Calu3 (cell line): ENCODE data around the gene TLR8. TPM values are rescaled to one million over a fixed set of nuclear protein-coding genes. Genes with fewer than 3 reads are reported as not detected.

ENCODE experiments used
- BruUV-seq: library from RNA; stranded (reverse); fragments of 400-500 nt; replicated peaks from 2 replicates; lab custom pipeline; 2021; lab: Mats Ljungman, UMichigan
- CTCF ChIA-PET: fragments of 300-600 bp; sonication (Branson Sonifier 250); formaldehyde crosslinking; loops from one replicate; lab custom pipeline; 2022; ENCODE audit warnings: antibody characterized with exemption; lab: Charles Lee
- DNase-seq: peaks from one replicate; pipeline ENCODE4 v3.0.0; 2022
- H3K27ac Mint-ChIP-seq: one replicate; pipeline ENCODE4 v1.8.0; 2022; ENCODE audit warnings: mixed read lengths; ENCODE audit not compliant: unreplicated experiment
- H3K27me3 Mint-ChIP-seq: one replicate; pipeline ENCODE4 v1.8.0; 2022; ENCODE audit warnings: mixed read lengths; ENCODE audit not compliant: unreplicated experiment
- H3K36me3 Mint-ChIP-seq: one replicate; pipeline ENCODE4 v1.8.0; 2022; ENCODE audit warnings: mild to moderate bottlenecking, moderate library complexity, mixed read lengths; ENCODE audit not compliant: insufficient read depth, unreplicated experiment
- H3K4me1 Mint-ChIP-seq: one replicate; pipeline ENCODE4 v1.8.0; 2022; ENCODE audit warnings: mild to moderate bottlenecking, low read depth, mixed read lengths; ENCODE audit not compliant: unreplicated experiment
- H3K4me3 Mint-ChIP-seq: one replicate; pipeline ENCODE4 v1.8.0; 2022; ENCODE audit warnings: mild to moderate bottlenecking, low read depth, moderate library complexity, mixed read lengths; ENCODE audit not compliant: unreplicated experiment
- H3K9me3 Mint-ChIP-seq: one replicate; pipeline ENCODE4 v1.8.0; 2022; ENCODE audit warnings: low read depth, mixed read lengths; ENCODE audit not compliant: unreplicated experiment
- CTCF ChIP-seq: fragments of 200-600 bp; IDR thresholded peaks from one replicate; pipeline ENCODE4 v1.8.0; 2022; ENCODE audit warnings: antibody characterized with exemption; ENCODE audit not compliant: unreplicated experiment
- intact Hi-C: fragments of 100-400 bp; cut with micrococcal nuclease; formaldehyde crosslinking; loops from one replicate; pipeline ENCODE4 v1.10.0; 2022; ENCODE audit not compliant: unreplicated experiment
- total RNA-seq: library from RNA; stranded (reverse); gene quantifications from 2 replicates; pipeline ENCODE4 v1.2.3, GENCODE V29; 2022

The TLR8 gene
- total RNA-seq, 1 experiment from 2014 or later: not detected

GRCh38 chrX:12950851-12951594 lies 44.6 kb downstream of the TLR8 start:
- Mint-ChIP-seq H3K4me1 (peaks cover 34% of the 10 kb centered on the region), H3K4me3 (peak overlapping the region; percentile 37), H3K36me3 (peaks cover 43% of the 10 kb centered on the region), H3K27me3 (no peaks in the 10 kb centered on the region), H3K9me3 (peaks cover 3% of the 10 kb centered on the region), H3K27ac (peak overlapping the region; percentile 99)
- no peak for TF ChIP-seq CTCF
- intact Hi-C loops: no loop called here
- DNase-seq: peak; percentile 55
- no TSS peak for BruUV-seq
- CTCF ChIA-PET: interaction anchor here (1.0 kb wide), 1 partner anchor 537 kb away, joined by 3 read pairs; no protein-coding TSS in a partner anchor

- DNase-seq: no peak
- CTCF ChIA-PET: no interaction called here
- Mint-ChIP-seq H3K9me3 (peaks cover 3% of the 10 kb centered on the region), H3K4me1 (peaks cover 34% of the 10 kb centered on the region), H3K27me3 (no peaks in the 10 kb centered on the region), H3K27ac (peak overlapping the region; percentile 99), H3K4me3 (no peak overlapping the region), H3K36me3 (peaks cover 47% of the 10 kb centered on the region)
- no TSS peak for BruUV-seq
- intact Hi-C loops: no loop called here
- TF ChIP-seq CTCF: no peak
Observed at GRCh38 chrX:12951595-12951975, 45.2 kb downstream of the TLR8 start.

- peaks cover 42% of the 10 kb centered on the region for H3K36me3 Mint-ChIP-seq
- CTCF ChIA-PET: no interaction called here
- BruUV-seq: no TSS peak
- H3K27me3 Mint-ChIP-seq: no peaks in the 10 kb centered on the region
- no peak for DNase-seq
- TF ChIP-seq CTCF: no peak
- no peak overlapping the region for H3K4me3 Mint-ChIP-seq
- H3K27ac Mint-ChIP-seq: no peak overlapping the region
- H3K9me3 Mint-ChIP-seq: peaks cover 3% of the 10 kb centered on the region
- intact Hi-C loops: no loop called here
- peaks cover 34% of the 10 kb centered on the region for H3K4me1 Mint-ChIP-seq
Observed at GRCh38 chrX:12953420-12953819, 47.0 kb downstream of the TLR8 start.

- Mint-ChIP-seq H3K4me3 (no peak overlapping the region), H3K27ac (peak overlapping the region; percentile 79), H3K36me3 (peaks cover 40% of the 10 kb centered on the region), H3K27me3 (no peaks in the 10 kb centered on the region), H3K9me3 (peaks cover 3% of the 10 kb centered on the region), H3K4me1 (peaks cover 25% of the 10 kb centered on the region)
- no peak for DNase-seq
- BruUV-seq: no TSS peak
- CTCF ChIA-PET: no interaction called here
- intact Hi-C loops: no loop called here
- TF ChIP-seq CTCF: no peak
Observed at GRCh38 chrX:12954376-12954775, 48.0 kb downstream of the TLR8 start.
